Activated CD8-positive, alpha-beta memory T cell treated with anti-CD3 and anti-CD28 coated beads for 36 hours (primary cell): ENCODE measurements around the gene LCLAT1. TPM values are rescaled to one million over a fixed set of nuclear protein-coding genes. Genes with fewer than 3 reads are reported as not detected.
"Not testable (repeated sequence)": the region's sequence is repeated elsewhere in the genome, so short reads cannot be mapped to it uniquely, and the experiment has no call there.

Experiments used
- CTCF ChIA-PET: fragments of 350-600 bp; sonication (Branson Sonifier 250); formaldehyde crosslinking; loops from one replicate; lab custom pipeline; 2021; ENCODE audit warnings: antibody characterized with exemption; lab: Charles Lee
- POLR2A ChIA-PET: fragments of 350-600 bp; sonication (Branson Sonifier 250); formaldehyde crosslinking; loops from one replicate; lab custom pipeline; 2021; ENCODE audit warnings: antibody characterized with exemption; lab: Charles Lee
- total RNA-seq, 2 experiments: library from RNA; stranded (reverse); gene quantifications; one replicate each; pipeline ENCODE4 v1.2.3, GENCODE V29; 2021

Gene LCLAT1
- total RNA-seq, 2 experiments from 2014 or later: 31.7 to 34.7 TPM

DNA sequence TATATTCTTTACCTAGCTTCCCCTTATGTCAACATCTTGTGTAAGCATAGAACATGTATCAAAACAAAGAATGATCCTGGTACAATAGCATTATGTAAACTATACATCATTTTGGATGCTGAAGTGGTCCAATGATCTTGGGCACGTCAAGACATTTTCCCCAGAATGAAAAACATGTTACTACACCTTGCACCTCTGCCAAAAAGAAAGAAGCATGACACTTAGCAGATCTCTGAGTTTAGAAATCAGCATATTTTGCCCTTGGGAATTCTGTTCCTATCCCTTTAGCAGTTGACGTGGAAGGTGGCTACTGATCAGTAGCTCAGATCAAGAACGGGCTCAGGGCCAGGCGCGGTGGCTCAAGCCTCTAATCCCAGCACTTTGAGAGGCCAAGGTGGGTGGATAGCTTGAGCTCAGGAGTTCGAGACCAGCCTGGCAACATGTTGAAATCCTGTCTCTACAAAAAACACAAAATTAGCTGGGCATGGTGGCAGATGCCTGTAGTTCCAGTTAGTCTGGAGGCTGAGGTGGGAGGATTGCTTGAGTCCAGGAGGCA, 1.7 kb upstream of the LCLAT1 start:
- ChIA-PET POLR2A (no interaction called here), CTCF (interaction anchor here (0.7 kb wide), 1 partner anchor 1436 kb away, joined by 5 read pairs; no protein-coding TSS in a partner anchor)

DNA sequence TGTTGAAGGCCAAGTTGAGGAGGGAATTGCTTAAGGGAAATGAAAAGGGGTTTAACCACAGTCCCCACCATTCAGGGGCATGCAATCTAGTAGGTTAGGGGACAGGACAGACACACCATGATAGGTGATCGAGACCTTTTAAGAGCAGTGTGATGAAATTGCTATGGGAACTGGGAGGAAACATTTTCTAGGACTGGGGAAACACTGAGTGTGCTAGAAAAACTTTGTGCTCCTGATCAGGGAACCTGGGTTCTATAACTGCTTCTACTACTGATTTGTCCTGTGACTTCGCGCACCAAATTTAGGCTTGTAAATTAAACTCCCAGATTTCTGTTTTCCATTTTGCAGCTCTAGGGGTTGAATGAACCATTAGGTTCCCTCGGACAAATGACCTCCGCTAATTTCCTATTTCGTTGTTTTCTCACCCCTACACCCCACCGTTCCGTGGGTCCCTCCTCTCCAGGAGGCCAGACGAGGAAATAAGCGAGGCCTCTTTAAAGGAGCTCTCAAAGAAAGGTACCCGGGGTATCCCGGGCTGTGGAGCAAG, 371 bp upstream of the LCLAT1 start:
- ChIA-PET POLR2A (interaction anchor here (1.1 to 3.2 kb wide), 4 partner anchors 25 to 216 kb away, joined by 3 to 22 read pairs (median 6); partner anchors contain the start of gene LBH), CTCF (interaction anchor here (1.0 to 1.1 kb wide), 2 partner anchors 265 to 281 kb away, joined by 3 read pairs; no protein-coding TSS in a partner anchor)

DNA sequence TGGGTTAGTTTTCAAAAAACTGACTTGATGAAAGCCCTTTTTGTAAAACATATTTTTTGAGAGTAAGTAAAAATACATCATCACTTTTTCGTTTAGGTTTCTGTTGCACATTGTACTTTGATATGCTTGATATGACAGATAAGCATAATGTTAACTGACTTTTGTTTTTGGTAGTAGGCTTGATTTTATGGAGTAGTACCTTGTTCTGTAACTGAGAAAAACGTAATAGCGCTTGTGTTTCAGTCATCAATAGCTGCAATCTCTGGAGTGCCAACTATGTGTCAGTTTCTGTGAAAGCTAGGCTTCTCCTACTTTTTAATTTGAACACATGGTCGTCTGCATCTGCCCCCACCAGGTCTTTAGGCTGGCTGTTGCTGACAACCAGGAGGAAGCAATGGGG, 1.3 kb downstream of the LCLAT1 start:
- ChIA-PET POLR2A (interaction anchor here (2.1 to 3.2 kb wide), 2 partner anchors 26 to 218 kb away, joined by 6 to 22 read pairs; partner anchors contain the start of gene LBH), CTCF (no interaction called here)

DNA sequence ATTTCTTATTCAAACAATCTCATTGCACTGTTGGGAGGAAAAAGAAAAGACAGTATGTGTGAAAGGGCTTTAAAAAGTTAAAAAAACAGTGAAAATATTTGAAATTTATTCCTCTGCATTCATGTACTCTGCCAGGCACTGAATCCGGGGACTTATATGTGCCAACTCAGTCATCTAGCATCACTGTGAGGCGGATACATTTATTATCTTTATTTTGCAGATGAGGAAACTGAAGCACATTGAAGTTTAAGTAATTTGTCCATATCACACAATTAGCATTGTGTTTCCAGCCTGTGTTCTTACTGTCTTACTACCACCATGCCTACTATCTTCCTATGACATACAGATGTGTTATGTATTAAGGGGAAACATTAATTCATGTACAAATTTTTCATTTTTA, 1.8 kb downstream of the LCLAT1 start:
- CTCF ChIA-PET: no interaction called here
- POLR2A ChIA-PET: interaction anchor here (3.2 kb wide), 1 partner anchor 27 kb away, joined by 22 read pairs; no protein-coding TSS in a partner anchor

DNA sequence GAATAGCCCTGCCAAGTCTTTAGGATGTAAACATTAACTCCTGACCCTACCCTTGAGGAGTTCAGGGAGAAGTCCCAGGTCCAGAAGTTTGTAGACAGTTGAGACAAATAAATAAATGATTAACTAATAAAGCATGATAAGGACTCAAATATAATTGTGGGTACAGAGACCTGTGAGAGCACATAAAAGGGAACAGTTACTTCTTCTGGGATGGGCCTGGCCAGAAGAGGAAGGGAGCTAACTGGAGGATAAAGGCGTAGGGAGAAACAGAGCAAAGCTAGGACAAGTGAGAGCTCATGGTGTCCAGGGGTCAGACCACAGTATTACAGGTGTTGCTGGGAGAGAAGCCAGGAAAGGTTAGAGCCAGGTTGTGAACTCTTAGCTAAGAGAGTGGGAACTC, 3.0 kb downstream of the LCLAT1 start:
- ChIA-PET POLR2A (interaction anchor here (0.5 kb wide), 1 partner anchor 19 kb away, joined by 3 read pairs; no protein-coding TSS in a partner anchor), CTCF (interaction anchor here (0.6 to 0.9 kb wide), 3 partner anchors 109 to 257 kb away, joined by 3 to 4 read pairs (median 3); no protein-coding TSS in a partner anchor)

DNA sequence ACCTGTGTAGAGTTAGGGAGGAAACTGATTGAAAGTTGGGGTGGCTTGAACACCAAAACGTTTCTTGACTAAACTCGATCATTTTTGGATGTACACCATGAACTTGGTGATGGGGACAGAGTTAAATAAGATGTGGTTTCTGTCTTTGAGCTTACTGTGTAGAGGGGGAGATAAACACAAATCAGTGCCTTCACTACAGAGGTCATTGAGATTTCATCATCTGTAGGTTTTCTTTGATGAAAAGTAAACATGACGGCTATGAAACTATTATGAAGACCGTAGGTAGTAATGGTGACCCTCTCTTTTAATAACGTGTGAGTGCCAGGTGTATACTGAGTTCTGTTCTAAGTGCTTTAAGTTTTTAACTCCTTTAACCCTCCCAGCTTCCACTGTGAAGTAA, 6.5 kb downstream of the LCLAT1 start:
- ChIA-PET CTCF (interaction anchor here (0.7 kb wide), 1 partner anchor 125 kb away, joined by 3 read pairs; no protein-coding TSS in a partner anchor), POLR2A (no interaction called here)

DNA sequence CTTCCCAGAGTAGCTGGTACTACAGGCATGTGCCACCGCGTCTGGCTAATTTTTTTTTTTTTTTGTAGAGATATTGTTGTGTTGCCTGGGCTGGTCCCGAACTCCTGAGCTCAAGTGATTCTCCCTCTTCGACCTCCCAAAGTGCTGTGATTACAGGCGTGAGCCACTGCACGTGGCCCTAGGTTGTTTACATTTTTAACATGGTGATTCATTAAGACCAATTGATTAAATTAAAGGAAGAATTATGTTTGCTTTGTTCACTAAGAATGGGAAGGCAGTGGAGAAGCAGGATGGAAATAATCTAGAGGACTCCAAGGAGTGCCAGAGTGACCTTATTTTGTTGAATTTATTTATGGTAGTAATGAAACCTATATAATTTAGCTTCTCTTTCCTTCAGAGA, 7.5 kb downstream of the LCLAT1 start:
- CTCF ChIA-PET: interaction anchor here (0.6 kb wide), 1 partner anchor 38 kb away, joined by 4 read pairs; no protein-coding TSS in a partner anchor
- POLR2A ChIA-PET: no interaction called here

DNA sequence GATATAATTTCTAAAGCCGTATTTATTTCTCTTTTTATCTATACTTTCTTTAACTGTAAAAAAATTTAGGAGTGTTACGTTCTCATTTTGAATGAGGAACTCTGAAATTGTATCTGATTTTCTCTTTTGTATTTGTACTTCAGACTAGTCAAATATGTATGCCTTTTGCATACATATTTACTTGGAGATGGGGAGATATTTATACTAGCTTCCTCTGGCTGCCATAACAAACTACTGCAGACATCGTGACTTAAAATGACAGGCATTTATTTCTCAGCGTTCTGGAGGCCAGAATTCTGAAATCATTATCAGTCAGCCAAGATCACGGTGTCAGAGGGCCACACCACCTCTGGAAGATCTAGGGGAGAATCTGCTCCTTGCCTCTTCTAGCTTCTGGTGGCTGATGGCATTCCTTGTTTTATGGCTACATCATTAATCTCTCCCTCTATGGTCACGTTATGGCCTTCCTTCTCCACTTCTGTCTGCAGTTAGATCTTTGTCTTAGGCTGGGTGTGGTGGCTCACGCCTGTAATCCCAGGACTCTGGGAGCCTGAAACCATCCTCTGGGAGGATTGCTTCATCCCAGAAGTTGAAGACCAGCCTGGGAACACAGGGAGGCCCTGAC, 8.2 kb downstream of the LCLAT1 start:
- POLR2A ChIA-PET: interaction anchor here (0.7 kb wide), 1 partner anchor 73 kb away, joined by 10 read pairs; no protein-coding TSS in a partner anchor
- CTCF ChIA-PET: interaction anchor here (0.6 to 0.7 kb wide), 2 partner anchors 37 to 82 kb away, joined by 4 to 5 read pairs; no protein-coding TSS in a partner anchor

DNA sequence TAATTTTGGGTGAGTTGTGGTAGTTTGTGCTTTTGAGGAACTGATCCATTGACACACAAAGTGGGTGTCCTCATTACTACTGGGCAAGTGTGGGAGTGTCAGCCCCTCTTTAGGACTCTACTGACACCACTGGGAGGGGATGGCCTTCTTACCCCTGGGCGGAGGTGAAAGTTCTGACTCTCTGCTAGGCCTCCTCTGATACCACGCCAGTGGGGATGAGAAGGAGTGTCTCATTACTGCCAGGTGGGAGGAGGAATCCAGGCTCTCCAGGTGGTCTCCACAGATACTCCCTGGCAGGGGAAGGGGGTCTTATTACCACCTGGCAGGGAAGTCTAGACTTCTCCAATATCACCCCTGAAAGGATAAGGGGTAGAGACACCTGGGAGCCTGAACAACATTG, 9.1 kb downstream of the LCLAT1 start:
- POLR2A ChIA-PET: no interaction called here

DNA sequence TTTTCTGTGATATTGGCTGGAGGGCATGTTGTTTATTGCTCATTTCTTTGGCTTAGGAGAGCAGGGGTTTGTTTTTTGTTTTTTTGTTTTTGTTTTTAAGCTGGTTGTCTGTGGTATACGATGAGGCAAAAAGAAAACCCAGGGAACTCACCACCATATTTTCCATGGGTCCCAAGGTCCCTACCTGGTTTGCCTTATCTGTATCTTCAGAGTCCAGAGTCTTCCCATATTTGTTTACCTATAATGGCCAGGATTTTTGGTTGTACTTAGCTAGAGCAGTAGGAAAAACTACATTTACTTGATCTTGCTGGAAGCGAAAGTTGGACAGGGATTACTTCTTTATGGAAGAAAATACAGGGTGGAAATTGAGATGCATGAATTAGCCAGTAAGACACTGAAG, 9.5 kb downstream of the LCLAT1 start:
- POLR2A ChIA-PET: no interaction called here
- CTCF ChIA-PET: no interaction called here

More for the DNA sequence above, 9.1 kb downstream of the LCLAT1 start:
- CTCF ChIA-PET: no interaction called here

DNA sequence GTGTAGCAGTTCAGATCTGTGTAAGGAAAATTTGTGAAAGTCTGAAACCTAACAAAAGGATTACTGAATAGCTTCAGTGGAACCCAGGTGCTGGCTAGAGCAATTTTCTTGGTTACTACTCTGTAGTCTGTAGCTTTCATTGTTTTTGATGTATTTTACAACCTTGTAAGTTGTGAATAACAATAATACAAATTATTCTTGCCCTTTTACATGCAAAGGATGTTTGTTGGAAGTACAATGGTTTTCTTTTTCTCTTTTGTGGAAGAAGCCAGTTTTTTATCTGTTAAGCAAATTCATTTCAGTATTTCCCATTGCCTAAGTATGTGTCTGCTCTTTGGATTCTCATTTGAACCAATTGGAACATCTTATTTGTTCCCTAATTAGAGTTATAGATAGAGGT, 10.2 kb downstream of the LCLAT1 start:
- CTCF ChIA-PET: no interaction called here
- POLR2A ChIA-PET: no interaction called here

DNA sequence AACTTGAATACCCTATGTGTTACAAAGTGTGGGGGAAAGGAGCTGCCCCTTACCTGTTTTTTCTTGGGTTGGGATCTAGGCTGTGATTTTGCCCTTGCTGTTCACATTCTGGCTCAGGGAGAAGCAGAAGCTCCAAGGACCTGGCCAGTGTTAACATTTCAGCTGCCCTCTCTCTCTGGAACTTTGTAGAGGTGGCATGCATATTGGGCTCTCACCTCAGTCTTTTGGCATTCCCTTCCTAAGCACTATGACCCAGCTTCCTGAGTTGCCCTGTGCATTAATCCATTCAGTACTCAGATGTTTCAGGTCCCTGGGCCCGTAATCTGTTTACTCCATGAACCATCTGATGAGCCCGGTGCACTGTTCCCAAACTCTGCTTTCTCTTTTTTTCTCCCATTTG, 12.1 kb downstream of the LCLAT1 start:
- POLR2A ChIA-PET: no interaction called here
- CTCF ChIA-PET: no interaction called here

DNA sequence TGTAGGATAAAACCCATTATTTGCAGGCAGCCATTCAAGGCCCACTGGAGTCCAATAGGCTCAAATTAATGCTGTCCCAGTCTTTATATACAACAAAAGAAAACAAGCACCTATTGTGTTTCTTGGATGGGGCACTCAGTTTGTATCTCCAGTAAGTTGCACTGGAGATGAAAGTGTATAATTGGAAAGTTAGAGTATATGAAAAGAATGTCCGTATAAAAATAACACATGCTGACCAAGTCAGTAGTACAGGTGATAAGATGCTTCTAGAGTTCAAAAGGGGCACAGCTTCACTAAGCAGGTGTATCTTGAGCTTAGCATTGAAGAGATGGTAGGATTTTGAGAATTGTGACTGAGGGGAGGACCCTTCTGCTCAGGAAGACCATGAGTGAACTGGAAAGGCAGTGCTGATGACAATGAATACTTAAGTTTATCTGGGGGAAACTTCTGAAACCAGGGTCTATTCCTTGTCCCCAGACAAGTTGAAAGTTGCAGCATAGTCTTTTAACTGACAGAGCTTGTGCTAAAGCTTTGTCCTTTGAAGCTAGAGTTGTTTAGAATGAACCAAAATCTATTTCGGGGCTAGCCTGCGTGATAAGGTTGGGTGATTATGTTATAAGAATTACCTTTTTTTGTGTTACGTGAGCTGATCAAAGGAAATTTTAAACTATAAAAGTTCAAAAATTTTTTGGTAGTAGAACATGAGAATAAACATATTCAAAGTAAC, 15.2 kb downstream of the LCLAT1 start:
- CTCF ChIA-PET: interaction anchor here (1.1 kb wide), 1 partner anchor 249 kb away, joined by 3 read pairs; no protein-coding TSS in a partner anchor
- POLR2A ChIA-PET: no interaction called here

DNA sequence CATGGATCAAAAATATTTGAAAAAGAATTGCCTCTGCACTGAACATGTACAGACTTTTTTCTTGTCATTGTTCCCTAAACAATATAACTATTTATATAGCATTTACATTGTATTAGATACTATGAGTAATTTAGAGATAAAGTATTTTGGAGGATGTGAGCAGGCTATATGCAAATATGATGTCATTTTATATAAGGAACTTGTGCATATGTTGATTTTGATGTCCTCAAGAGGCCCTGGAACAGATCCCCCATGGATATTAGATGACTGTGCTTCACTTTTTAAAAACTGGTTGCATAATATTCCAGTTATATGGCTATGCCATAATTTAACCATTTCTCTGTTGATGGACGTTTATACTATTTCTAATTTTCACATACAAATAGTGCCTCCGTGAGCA, 16.5 kb downstream of the LCLAT1 start:
- POLR2A ChIA-PET: no interaction called here
- CTCF ChIA-PET: no interaction called here

DNA sequence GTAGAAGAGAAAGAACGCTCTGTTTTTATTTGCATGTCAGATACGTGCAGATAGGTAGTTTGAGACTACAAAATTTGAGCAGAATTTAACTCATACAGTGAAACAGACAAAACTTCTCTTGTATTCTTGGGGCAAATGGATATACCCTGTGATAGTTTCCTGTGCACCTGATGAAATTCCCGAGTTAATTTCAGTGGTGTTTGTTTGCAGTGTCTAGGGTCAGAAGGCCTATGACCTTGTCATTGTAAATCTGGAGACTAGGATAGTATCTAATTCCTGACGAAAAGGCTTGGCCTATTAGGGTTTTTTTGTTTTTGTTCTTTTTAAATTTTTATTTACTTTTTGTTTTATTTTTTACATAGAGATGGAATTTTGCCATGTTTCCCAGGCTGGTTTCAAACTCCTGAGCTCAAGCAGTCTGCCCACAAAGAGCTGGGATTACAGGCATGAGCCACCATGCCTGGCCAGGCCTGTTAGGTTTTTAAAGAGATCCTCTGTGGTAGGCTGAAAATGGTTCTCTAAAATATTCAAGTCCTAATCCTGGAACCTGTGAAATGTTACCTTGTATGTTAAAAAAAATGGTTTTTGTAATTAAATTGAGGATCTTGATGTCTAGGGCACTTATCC, 17.6 kb downstream of the LCLAT1 start:
- POLR2A ChIA-PET: no interaction called here
- CTCF ChIA-PET: no interaction called here

DNA sequence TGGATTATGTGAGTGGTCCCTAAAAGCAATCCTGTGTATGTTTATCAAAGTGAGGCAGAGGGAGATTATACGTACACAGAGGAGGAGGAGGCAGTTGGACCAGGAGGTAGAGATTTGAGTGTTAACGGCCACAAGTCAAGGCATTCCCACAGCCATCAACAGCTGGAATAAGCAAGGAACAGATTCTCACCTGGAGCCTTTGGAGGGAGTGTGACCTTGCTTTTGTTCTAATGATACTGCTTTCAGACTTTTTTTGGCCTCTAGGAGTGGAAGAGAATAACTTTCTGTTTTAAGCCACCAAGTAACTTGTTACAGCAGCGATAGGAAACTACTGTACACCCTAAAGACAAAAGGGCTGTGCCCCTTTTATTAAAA, 18.1 kb downstream of the LCLAT1 start:
- CTCF ChIA-PET: no interaction called here
- POLR2A ChIA-PET: no interaction called here

DNA sequence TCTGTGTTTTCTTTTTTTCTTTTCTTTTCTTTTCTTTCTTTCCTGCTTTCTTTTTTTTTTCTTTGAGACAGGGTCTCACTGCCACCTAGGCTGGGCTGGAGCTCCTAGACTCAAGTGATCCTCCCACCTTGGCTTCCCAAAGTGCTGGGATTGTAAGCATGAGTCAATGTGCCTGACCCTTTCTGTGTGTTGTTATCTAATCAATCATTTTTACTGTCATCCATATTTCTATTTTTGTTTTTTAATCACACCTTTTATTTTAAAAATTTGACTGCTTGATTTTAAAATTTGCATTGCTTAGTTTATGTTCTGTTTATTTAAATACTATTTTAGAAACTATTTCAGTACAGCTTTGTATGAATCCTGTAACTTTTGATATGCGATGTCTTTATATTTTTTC, 19.2 kb downstream of the LCLAT1 start:
- ChIA-PET POLR2A (no interaction called here), CTCF (no interaction called here)

DNA sequence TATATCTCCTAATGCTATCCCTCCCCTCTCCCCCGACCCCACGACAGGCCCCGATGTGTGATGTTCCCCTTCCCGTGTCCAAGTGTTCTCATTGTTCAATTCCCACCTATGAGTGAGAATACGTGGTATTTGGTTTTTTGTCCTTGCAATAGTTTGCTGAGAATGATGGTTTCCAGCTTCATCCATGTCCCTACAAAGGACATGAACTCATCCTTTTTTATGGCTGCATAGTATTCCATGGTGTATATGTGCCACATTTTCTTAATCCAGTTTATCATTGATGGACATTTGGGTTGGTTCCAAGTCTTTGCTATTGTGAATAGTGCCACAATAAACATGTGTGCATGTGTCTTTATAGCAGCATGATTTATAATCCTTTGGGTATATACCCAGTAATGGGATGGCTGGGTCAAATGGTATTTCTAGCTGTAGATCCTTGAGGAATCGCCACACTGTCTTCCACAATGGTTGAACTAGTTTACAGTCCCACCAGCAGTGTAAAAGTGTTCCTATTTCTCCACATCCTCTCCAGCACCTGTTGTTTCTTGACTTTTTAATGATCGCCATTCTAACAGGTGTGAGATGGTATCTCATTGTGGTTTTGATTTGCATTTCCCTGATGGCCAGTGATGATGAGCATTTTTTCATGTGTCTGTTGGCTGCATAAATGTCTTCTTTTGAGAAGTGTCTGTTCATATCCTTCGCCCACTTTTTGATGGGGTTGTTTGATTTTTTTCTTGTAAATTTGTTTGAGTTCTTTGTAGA, 20.2 kb downstream of the LCLAT1 start:
- POLR2A ChIA-PET: not testable (repeated sequence)

More for the DNA sequence above, 20.2 kb downstream of the LCLAT1 start:
- CTCF ChIA-PET: not testable (repeated sequence)
